HG02759 (cell line): ENCODE results near the gene ZFAND3.

Experiments
- ATAC-seq: cut with Tn5 transposase; IDR thresholded peaks from one replicate; pipeline ENCODE4 v1.9.1; 2021; ENCODE audit warnings: mild to moderate bottlenecking, moderate library complexity; ENCODE audit not compliant: unreplicated experiment

Gene ZFAND3

DNA sequence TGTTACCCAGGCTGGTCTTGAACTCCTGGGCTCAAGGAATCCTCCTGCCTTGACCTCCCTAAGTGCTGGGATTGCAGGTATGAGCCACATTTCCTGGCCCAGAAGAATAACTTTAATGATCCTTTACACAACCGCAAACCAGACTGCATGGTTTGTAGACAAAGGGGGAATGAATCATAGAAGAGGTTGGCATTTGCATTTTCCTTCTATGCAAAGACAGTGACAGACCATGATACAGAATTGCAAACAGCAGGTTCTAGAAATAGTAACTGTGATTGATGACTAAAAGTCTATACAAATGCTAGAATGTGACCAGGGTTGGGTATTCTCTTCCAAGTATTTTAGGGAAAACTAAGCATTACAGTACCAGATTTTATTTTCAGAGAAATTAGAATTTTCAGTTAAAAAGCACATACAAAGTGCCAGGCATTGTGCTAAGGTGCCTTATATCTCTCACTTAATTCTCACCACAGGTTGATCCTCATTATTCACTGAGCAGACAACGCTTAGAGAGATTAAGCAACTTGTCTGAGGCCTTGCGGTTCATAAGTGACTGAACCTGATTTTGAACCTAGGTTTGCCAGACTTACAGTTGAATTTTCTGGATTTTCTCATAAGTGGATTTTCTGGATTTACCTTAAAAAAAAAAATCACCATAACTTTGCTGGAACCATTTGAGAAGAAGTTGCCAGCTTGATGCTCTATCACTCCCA is 146.6 kb downstream of the ZFAND3 start:
- ATAC-seq, result peak; percentile 78

DNA sequence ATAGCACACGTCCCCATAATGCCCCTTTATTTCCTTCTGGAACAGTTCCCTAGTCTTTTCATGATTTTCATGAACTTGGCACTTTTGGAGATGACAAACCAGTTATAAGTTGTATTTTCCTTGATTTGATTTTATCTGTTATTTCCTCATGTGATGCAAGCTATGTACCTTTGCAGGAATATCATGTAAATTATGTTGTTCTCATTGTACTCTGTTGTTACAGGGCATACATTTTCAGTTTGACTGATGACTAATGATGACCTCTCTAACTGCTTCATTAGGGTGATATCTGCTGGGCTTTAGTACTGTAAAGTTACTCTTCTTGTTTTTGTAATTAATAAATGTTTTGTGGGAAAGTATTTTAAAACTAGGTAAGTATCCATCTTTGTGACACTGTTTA is 147.3 kb downstream of the ZFAND3 start:
- ATAC-seq, result no peak

DNA sequence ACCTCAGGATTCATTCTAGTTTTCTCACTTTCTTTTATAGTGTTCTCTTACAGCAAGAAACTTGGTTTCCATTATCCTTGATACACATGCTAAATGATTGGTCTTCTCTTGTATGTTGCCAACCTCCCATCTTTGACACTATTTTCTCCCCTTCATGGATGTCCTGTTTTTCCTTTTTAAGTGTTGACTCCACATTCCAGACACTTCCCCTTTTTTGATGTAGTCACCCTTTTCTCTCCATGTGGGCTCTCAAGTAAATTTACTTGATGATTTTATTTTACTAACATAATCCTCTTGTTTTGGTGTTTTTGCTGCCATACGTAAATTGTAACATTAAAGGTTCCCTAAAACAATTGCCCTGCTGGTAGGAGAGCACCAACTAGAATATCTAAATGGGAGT is 148.1 kb downstream of the ZFAND3 start:
- ATAC-seq, result no peak

DNA sequence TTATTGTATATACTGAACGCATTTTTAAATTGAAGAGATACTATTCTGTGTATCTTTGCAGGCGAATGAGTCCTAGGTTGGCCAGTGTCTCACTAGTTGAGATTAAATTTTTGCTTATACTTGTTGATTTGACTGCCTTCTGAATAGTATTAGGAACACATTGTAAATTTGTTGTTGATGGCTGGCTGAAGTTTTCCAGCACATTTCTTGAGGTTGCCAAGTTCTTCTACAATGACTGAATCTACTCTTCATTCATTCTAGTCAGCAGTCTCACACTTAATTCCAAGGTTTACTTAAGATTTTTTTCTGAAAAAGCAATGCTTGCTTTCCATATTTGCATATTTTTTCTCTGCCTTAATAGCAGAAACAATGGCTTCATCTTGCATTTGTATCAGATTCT is 151.7 kb downstream of the ZFAND3 start:
- ATAC-seq, result no peak

DNA sequence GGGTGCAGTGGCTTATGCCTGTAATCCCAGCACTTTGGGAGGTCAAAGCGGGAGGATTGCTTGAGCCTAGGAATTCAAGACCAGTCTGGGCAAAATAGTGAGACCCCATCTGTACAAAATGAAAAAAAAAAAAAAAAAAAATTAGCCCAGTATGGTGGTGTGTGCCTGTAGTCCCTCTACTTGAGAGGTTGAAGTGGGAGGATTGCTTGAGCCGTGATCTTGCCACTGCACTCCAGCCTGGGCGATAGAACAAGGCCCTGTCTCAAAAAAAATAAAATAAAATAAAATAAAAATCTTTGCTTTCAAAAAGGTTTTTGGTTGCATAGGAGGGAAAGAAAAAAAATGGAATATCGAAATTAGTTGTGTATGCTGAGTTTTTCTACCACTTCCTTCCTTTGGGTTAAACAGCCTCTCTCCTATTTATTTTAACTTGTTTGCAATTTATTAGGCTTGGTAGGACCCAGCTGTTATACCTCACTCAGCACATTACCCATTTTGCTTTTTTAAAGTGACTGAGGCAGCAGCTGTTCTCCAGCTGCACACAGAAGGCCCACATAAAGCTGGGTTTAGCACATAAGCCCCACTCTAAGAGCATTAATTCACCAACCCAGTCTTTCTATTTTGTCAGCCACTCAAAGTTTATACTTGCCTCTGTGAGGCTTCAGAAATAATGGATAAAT is 152.3 kb downstream of the ZFAND3 start:
- no peak for ATAC-seq

DNA sequence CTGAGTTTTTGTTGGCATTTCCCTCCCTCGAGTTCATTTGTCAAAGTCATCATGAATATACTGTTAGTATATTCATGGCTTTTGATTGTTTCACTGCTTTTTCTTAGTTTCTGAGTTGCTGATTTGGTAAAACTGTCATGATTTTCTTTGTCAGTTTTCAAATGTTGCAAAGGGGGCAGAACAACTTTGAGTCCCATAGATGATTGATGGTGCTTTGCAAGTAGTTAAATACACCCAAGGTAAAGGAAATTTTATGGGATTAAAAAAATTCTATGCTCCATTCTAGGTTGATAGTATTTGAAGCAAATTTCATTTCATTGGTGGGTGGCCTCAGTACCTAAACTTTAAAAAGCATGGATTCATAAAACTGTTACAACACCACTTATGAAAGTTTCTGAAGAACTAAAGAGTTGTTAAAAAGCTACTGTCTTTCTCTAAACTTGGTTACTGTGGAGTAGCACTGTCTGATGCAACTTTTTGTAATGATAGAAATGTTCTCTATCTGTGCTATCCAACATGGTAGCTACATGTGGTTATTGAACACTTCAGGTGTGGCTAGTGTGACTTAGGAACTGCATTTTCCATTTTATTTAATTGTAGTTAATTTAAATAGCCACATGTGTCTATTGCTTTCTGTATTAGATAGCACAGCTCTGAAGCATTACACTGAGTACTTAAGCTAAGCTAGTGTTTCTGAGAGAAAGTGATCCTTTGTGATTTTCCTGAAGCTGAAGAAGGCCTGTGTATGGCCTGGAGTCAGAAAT is 153.6 kb downstream of the ZFAND3 start:
- ATAC-seq, result no peak

DNA sequence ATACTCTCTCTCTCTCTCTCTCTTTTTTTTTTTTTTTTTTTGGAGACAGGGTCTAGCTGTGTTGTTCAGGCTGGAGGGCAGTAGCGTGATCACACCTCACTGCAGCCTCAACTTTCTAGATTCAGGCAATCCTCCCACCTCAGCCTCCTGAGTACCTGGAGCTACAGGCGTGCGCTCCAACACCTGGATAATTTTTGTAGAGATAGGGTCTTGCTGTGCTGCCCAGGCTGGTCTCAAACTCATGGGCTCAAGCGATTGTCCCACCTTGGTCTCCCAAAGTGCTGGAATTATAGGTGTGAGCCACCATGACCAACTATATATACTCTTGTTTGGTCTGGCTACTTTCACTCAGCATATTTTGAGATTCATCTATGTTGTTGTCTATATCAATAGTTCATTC is 154.9 kb downstream of the ZFAND3 start:
- ATAC-seq, result no peak

DNA sequence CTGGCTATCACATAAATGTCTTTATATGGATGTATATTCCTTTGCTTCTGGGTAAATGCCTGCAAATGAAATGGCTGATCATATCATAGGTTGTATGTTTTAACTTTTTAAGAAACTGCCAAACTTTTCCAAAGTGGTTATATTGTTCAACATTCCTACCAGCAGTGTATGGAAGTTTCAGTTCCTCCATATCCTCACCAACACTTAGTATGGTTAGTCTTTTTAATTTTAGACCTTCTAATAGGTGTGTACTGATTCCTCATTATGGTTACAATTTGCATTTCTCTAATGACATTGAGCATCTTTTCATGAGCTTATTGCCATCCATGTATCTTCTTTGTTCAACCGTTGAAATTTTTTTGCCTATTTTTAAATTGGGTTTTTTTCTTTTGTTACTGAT is 155.4 kb downstream of the ZFAND3 start:
- no peak for ATAC-seq

DNA sequence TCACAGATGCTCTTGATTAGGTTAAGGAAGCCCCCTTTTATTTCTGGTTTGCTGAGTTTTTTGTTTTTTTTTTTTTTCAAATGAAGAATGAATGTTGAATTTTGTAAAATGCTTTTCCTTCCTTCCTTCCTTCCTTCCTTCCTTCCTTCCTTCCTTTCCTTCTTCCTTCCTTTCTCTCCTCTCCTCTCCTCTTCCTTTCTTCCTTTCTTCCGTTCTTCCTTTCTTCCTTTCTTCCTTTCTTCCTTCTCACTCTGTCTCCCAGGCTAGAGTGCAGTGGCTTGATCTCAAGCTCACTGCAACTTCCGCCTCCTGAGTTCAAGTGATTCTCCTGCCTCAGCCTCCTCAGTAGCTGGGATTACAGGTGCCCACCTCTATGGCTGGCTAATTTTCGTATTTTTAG is 158.2 kb downstream of the ZFAND3 start:
- no peak for ATAC-seq

DNA sequence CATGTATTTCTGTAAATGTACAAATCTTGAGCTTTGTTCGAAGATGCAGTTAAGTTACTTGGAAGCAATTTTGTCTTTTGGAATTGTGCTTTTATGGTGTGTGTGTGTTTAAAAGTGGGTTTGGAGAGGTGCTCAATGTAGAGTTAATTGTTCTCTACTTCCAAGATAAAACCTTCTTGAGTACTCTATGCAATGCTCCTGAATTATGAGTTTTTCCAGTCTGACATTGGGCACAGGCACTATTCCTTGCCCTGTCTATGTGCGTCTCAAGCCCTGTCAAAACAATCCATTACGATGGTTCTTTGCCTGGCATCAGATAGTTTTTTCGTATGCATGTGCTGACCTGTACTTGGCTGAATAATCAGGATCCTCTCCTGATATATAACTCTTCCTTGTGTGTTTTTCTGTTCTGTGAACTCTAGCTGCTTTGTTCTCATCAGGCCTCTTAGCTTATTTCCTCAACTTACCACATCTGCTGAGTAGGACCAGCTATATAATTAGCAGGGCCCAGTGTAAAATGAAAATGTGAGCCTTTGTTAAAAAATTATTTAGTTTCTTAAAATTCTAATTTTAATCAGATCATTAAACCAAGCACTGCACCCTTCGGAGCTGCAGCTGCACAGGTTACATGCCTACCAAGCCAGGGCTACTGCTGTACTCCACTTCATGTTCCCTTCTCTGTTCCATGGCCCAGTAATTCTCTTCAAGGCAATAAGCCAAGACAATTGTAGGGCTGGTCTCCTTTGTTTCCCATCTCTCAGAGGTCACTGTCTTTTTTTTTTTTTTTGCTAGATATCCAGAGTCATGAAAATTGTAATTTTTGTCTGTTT is 160.1 kb downstream of the ZFAND3 start:
- no peak for ATAC-seq

DNA sequence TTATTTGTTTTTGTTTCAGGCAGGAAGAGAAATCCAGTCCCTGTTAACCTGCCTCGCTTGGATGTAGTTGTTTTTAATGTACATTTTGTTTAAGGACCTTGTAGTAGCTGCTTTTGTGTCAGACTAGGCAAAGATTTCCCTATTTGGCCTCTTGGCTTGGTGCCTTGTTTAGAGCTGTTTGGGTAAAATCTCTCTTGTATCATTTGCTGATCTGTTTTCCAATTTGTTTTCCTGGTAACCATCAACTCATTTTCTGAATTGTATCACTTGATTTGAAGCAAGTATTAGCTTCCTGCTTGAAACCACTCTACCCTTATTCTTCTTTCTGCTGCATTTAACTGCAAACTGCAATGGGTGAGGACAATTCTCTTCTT is 160.7 kb downstream of the ZFAND3 start:
- no peak for ATAC-seq

DNA sequence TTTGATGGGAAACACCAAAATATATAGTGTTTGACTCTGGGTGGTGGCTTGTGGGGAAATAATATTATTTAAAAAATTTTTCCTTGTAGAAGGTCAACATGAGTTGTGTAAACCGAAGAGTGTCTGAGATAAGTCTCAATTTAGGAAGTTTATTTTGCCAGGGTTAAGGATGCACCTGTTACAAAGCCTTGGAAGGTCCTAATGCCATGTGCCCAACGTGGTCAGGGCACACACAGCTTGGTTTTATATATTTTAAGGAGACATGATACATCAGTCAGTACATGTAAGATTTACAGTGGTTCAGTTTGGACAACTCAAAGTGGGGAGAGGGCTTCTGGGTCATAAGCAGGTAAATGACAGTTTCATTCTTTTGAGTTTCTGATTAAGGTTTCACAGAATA is 162.1 kb downstream of the ZFAND3 start:
- ATAC-seq, result no peak

DNA sequence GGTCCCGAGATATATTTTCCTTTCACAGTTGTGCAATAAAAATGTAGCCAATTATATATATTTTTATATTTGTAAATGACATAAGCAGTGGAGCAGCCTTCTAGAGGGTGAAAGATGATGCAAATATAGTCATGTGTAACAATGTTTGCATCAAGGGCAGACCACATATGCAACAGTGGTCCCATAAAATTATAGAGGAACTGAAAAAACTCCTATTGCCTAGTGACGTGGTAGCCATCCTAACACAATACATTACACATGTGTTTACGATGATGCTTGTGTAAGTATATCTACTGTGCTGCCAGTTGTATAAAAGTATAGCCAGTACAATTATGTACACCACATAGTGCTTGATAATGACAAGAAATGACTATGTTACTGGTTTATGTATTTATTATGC is 162.8 kb downstream of the ZFAND3 start:
- ATAC-seq, result no peak

DNA sequence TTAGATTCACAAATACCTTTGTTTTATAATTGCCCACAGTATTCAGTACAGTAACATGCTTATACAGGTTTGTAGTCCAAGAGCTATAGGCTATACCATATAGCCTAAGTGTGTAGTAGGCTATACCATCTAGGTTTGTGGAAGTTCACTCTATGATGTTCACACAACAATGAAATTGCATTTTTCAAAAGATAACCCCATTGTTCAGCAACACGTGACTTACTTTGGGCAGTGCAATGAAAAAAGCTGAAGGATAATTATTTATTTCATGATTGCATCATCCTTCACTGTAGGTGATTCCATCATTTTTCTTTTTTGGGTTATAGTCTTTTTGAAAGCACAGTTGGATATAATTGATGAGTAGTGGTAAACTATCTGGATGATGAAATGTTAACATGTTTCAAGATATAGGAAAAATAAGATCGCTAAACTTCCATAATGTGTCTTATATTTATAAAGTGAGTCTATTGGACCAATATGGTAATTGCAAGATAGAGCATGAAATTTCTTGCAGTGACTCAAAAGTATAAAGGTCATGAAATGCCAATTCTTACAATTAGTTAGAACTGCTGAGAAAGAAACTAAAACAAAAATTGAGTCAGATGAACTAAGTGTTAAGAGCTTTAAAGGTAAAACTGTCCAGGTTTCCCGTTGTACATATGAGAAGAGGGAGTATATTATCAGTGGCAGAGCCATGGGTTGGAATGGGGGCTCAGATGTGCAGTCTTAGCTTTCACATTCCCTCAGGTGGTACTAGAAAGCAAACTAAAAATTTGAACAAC is 164.4 kb downstream of the ZFAND3 start:
- no peak for ATAC-seq

DNA sequence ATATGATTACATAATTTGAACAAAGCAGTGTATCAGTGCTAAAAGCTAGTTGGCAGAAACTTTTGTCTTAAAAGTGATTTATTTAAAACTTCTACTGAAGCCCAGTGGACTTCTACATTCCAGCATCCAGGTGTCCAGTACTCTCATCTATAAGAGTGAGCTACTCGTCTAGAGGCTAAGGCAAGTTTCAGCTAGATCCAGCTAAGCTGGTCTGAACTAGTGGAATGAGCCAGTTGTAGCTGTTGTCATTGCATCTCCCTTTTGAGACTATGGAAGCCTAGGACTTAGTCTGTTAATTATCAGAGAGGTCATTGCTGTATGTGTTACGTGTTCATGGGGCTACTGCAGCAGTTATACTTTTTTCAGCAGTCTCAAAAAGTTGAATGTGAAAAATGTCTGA is 165.1 kb downstream of the ZFAND3 start:
- ATAC-seq, result no peak

DNA sequence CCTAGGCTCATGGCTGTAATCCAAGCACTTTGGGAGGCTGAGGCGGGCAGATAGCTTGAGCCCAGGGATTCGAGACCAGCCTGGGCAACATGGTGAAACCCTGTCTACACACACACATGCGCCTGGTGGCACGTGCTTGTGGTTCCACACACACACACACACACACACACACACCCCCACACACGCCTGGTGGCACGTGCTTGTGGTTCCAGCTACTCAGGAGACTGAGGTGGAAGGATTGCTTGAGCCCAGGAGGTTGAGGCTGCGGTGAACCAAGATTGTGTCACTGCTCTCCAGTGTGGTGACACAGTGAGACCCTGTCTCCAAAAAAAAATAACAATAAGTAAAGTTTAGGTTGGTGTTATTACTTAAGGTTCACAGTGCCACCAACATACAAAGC is 165.8 kb downstream of the ZFAND3 start:
- ATAC-seq, result no peak

DNA sequence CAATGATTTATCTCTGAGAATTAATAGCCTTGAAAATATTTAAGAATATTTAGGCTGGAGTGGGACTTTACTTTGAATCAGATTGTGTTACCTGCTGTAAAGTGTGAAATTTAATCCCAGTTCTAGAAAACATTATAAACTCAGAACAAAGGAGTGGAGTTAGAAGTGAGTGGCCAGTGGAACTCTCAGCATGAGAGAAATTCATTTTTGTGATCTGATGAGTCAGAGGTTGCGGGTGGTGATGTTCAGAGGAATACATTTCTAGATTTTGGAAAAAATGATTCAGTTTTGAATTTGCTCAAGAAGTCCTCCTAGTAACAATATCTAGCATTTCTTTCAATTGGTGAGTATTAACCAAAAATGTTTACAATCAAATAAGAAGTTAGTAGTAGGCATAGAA is 167.5 kb downstream of the ZFAND3 start:
- no peak for ATAC-seq

DNA sequence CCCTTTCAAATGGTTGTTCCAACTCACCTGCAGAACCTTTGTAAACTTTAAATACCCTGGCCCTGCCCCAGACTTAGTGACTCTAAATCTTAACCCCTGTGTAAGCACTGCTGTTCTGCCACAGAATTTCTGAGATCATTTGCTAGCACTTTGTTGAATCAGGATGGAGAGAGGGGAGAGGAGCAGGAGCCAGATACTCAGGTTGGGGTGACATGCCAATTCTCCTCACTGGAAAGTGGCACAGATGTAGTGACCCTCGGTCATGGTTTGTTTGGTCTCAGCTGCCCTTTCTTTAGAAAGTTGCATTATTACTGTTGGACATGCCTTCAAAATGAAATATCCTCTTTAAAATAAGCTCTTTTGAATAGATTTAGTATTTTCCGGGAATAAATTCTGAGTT is 168.0 kb downstream of the ZFAND3 start:
- ATAC-seq, result no peak

DNA sequence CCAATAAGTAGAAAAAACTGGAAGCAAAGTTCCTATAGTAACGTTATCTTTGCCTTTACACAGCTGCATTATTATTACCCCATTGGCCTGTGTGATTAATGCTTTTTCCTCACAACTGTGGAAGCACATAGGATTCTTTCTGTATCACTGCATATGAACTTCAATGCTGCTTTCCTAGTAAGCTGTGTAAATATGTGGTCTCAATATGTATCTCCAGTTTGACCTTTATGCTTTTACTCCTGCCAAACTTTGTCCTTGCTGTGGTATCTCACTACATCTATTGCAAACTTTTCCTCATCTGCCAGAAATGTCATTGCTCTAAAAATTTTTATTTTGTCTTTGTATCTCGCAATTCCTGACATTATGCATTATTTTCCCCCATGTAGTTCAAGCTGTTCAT is 168.6 kb downstream of the ZFAND3 start:
- ATAC-seq, result no peak

DNA sequence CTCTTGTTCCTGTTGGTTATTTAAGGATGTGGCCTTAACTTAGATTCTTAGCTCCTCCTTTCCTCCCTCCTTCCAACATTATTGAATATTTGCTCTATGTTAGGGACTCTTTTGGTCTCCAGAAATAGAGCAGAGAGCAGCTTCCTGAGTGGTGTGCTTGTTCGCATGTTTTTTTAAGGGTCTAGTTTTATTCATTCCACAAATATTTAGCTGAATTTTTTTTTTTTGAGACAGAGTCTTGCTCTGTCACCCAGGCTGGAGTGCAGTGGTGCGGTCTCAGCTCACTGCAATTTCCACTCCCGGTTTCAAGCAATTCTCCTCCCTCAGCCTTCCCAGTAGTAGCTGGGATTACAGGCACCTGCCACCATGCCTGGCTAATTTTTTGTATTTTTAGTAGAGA is 169.2 kb downstream of the ZFAND3 start:
- no peak for ATAC-seq
